Neutrophil (primary cell): ENCODE results near the gene MANEA.

ENCODE experiments used
- H3K27ac ChIP-seq: fragments of 200-600 bp; sonication (generic); 2 replicates; pipeline ENCODE4 v1.5.1; 2016; ENCODE audit warnings: mild to moderate bottlenecking, moderate library complexity
- H3K27me3 ChIP-seq: fragments of 200-600 bp; sonication (generic); 2 replicates; pipeline ENCODE4 v1.6.0; 2016; ENCODE audit warnings: mild to moderate bottlenecking
- H3K36me3 ChIP-seq: fragments of 200-600 bp; sonication (generic); 2 replicates; pipeline ENCODE4 v1.5.1; 2017
- H3K4me1 ChIP-seq, 2 experiments: fragments of 200-600 bp in 1 of 2; sonication (generic) in 1 of 2; 1 replicate in 1 of 2; 2 replicates in 1 of 2; pipeline versions ENCODE4 v1.5.1 to v1.6.1; 2013 to 2016; ENCODE audit warnings: low read depth in 1 of 2, low read length in 1 of 2, mild to moderate bottlenecking in 1 of 2, moderate library complexity in 1 of 2; ENCODE audit not compliant: control insufficient read depth in 1 of 2, insufficient read depth in 1 of 2
- H3K4me3 ChIP-seq, 2 experiments: fragments of 200-600 bp in 1 of 2; sonication (generic) in 1 of 2; 1 replicate in 1 of 2; 2 replicates in 1 of 2; pipeline ENCODE4 v1.5.1; 2013 to 2016; ENCODE audit warnings: low read depth in 1 of 2, low read length in 1 of 2, mild to moderate bottlenecking in 1 of 2, moderate library complexity in 1 of 2
- H3K9me3 ChIP-seq: fragments of 200-600 bp; sonication (generic); 2 replicates; pipeline ENCODE4 v1.5.1; 2016
- CTCF ChIP-seq: fragments of 200-600 bp; sonication (generic); IDR thresholded peaks from 2 replicates; pipeline ENCODE4 v1.5.1; 2016; ENCODE audit warnings: antibody characterized with exemption

Gene MANEA

DNA sequence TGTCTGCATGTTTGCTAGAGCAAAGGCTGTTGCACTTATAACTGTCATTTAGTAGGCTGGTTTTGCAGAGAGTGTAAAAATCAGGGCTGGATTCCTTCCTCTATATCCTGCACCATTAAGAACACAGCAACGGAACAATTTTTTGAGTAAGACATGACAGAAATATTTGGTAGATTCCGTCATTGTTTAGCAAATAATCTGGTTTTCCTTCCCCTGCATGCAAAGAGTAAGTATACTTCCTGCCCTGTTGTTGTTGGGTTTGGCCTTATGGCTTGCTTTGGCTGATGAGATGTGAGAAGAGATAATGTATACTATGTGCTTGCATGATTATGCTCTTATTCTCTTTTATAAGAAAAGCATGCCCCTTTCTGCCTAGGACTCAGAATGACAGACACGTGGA is 23.8 kb downstream of the MANEA start:
- Histone ChIP-seq H3K27me3 (no peaks in the 10 kb centered on the region), H3K4me1 (no peaks in the 10 kb centered on the region), H3K9me3 (no peaks in the 10 kb centered on the region), H3K4me3 (no peak overlapping the region), H3K27ac (no peak overlapping the region), H3K36me3 (peaks cover 8% of the 10 kb centered on the region)
- no peak for TF ChIP-seq CTCF

GRCh38 chr6:95614094-95614493 is 36.8 kb downstream of the MANEA start:
- Histone ChIP-seq H3K36me3 (no peaks in the 10 kb centered on the region), H3K27me3 (no peaks in the 10 kb centered on the region), H3K27ac (no peak overlapping the region), H3K9me3 (no peaks in the 10 kb centered on the region), H3K4me3 (no peak overlapping the region), H3K4me1 (no peaks in the 10 kb centered on the region)
- no peak for TF ChIP-seq CTCF

DNA sequence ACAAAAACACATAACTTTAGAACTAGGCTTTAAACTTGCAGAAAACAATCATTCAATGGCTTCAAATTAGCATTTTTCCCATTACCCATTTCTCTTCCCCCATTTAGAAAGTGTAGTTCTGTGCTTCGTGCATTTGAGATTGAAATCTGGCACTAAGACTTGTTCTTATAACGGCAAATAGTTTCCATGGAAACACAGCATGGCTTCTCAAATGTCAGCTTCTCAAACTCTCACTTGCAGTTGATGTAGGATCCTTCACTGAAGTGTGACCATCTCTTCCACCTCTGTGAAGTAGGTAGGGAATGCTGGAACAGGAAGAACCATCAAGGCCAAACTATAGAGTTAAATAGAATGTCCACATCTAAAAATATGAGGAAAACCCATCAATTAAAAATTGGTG is 52.2 kb downstream of the MANEA start:
- no peaks in the 10 kb centered on the region for H3K4me1 ChIP-seq
- no peaks in the 10 kb centered on the region for H3K9me3 ChIP-seq
- no peaks in the 10 kb centered on the region for H3K36me3 ChIP-seq
- no peak overlapping the region for H3K27ac ChIP-seq
- no peak overlapping the region for H3K4me3 ChIP-seq
- TF ChIP-seq CTCF: no peak
- no peaks in the 10 kb centered on the region for H3K27me3 ChIP-seq

DNA sequence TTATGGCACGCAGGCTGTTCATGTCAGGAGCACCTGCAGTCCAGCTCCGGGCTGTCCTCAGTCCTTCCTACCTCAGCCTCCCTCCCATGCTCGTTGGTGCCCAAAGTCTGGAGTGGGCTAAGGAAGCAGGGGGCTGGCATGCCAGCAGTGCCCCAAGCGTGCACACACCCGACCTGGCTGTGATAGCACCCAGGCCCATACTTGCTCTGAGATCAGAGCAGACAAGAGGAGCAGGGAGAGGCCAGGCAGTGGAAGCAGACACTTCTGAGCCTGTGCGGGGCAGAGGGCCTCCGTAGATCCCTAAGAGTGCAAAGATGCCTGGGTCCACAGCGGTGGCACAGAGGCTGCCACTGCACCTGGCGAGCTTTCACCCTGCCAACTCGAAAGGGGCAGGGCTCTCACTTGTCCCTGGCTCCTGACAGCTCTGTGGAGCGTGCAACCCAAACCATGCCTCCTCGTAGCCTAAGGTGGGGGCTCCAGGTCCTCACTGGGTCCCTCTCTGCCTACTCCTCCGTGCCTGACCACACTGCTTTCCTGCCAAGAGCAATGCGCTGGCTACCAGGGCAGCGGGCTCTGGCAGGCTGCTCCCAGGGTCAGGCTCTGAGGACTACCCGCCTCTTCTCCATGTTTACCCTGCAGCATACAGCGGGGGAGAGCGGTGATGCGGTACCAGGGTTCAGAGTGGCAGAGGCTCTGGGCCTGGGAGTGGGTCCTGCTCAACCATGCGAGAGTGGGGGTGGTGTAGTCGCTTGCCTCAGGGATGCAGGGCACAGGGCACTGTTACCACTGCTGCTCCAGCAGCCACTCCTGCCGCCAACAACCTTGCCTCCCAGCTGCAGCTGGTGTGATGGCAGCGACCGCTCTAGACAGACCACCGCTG is 59.5 kb downstream of the MANEA start:
- Histone ChIP-seq H3K27me3 (no peaks in the 10 kb centered on the region), H3K27ac (no peak overlapping the region), H3K9me3 (no peaks in the 10 kb centered on the region), H3K4me1 (no peaks in the 10 kb centered on the region), H3K36me3 (no peaks in the 10 kb centered on the region), H3K4me3 (no peak overlapping the region)
- TF ChIP-seq CTCF: no peak

GRCh38 chr6:95648636-95649035 is 71.3 kb downstream of the MANEA start:
- Histone ChIP-seq H3K9me3 (no peaks in the 10 kb centered on the region), H3K27ac (no peak overlapping the region), H3K4me3 (no peak overlapping the region), H3K27me3 (no peaks in the 10 kb centered on the region), H3K36me3 (no peaks in the 10 kb centered on the region), H3K4me1 (no peaks in the 10 kb centered on the region)
- no peak for TF ChIP-seq CTCF
